ENCODE measurements around the gene SLC22A5. TPM values are rescaled to one million over a fixed set of nuclear protein-coding genes. Genes with fewer than 3 reads are reported as not detected.

SLC22A5 gene
- total and polyA plus RNA-seq, 2 donors (not counting 3 experiments of a cell fraction or from before 2014, with no cell fraction given): 3.6 to 9.3 TPM

DNA sequence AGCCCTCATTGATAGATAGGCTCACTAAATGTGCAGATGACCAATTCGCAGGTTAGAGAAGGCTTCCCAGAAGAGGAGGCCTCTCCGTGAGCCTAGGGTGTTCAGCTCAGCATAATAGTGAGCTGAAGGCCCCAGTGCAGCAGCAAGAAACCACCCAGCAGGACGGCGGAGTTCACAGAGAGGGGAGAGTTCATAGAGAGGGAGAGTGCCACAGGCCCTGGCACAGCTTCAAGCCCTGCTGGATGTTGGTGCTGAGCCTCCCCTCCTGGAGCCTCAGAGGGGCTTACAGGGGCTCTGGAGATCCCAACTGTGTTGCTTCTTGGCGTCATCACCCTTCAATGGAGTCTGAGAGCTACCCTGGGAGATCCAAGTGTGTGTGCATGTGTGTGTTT is 2.1 kb downstream of the SLC22A5 start:
- H3K4me2 ChIP-seq (ENCODE audit: insufficient read depth, low read length): no peak overlapping the region
- H3K4me3 ChIP-seq (replicated peaks in 1 of 3; ENCODE audit: insufficient read depth in 1 of 3, low read depth in 1 of 3, low read length in 3 of 3): no peak overlapping the region
- H3K9ac ChIP-seq (replicated peaks; ENCODE audit: extremely low read depth, insufficient read depth, low read length): no peak overlapping the region
- ChIA-PET CTCF (interaction anchor here (0.6 to 2.2 kb wide), 4 partner anchors 10 to 134 kb away, joined by 3 to 8 read pairs (median 4); no protein-coding TSS in a partner anchor), POLR2A (no interaction called here)
- H2AFZ ChIP-seq (ENCODE audit: low read depth, low read length): no peak overlapping the region
- H3K9me3 ChIP-seq (replicated peaks; ENCODE audit: control insufficient read depth, insufficient read depth, low read length): no peaks in the 10 kb centered on the region
- TF ChIP-seq FOS (IDR thresholded peaks at IDR 0.05; ENCODE audit: borderline replicate concordance, insufficient read depth, low read length): no peak
- TF ChIP-seq MYC (IDR thresholded peaks at IDR 0.05; ENCODE audit: low read depth, low read length): no peak
- TF ChIP-seq POLR2AphosphoS5 (IDR thresholded peaks at IDR 0.05; ENCODE audit: insufficient read depth, low read depth, low read length): no peak
- no peak for TF ChIP-seq EZH2 (IDR thresholded peaks at IDR 0.05; ENCODE audit: borderline replicate concordance, low read depth, low read length, severe bottlenecking)
- TF ChIP-seq, protein P1, sequence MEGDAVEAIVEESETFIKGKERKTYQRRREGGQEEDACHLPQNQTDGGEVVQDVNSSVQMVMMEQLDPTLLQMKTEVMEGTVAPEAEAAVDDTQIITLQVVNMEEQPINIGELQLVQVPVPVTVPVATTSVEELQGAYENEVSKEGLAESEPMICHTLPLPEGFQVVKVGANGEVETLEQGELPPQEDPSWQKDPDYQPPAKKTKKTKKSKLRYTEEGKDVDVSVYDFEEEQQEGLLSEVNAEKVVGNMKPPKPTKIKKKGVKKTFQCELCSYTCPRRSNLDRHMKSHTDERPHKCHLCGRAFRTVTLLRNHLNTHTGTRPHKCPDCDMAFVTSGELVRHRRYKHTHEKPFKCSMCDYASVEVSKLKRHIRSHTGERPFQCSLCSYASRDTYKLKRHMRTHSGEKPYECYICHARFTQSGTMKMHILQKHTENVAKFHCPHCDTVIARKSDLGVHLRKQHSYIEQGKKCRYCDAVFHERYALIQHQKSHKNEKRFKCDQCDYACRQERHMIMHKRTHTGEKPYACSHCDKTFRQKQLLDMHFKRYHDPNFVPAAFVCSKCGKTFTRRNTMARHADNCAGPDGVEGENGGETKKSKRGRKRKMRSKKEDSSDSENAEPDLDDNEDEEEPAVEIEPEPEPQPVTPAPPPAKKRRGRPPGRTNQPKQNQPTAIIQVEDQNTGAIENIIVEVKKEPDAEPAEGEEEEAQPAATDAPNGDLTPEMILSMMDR (IDR thresholded peaks at IDR 0.05; ENCODE audit: extremely low read depth in 1 of 2, insufficient read depth in 1 of 2, low read depth in 1 of 2, low read length in 2 of 2): no peak
- TF ChIP-seq, protein P2, sequence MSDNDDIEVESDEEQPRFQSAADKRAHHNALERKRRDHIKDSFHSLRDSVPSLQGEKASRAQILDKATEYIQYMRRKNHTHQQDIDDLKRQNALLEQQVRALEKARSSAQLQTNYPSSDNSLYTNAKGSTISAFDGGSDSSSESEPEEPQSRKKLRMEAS (IDR thresholded peaks at IDR 0.05; ENCODE audit: insufficient read depth, insufficient read length): no peak
- TF ChIP-seq GATA2 (IDR thresholded peaks at IDR 0.05; ENCODE audit: insufficient read depth, insufficient read length, low read depth, low read length): no peak
- TF ChIP-seq POLR2A (IDR thresholded peaks at IDR 0.05; ENCODE audit: low read depth, low read length): no peak
- TF ChIP-seq JUN (IDR thresholded peaks at IDR 0.05; ENCODE audit: borderline replicate concordance, insufficient read depth, insufficient read length, low read depth): no peak
- H3K9me1 ChIP-seq (replicated peaks; ENCODE audit: control insufficient read depth, extremely low read depth, insufficient read depth, low read length): no peaks in the 10 kb centered on the region
- peaks cover 5% of the 10 kb centered on the region for H3K4me1 ChIP-seq (ENCODE audit: control insufficient read depth, extremely low read depth, insufficient read depth, low read length)
- H4K20me1 ChIP-seq (replicated peaks; ENCODE audit: control insufficient read depth, extremely low read depth, insufficient read depth, low read length): no peaks in the 10 kb centered on the region
- DNase-seq (ENCODE audit: low read depth, low spot score) (no peak), FAIRE-seq (no peak)
- intact Hi-C loops (cut with micrococcal nuclease): no loop called here
- BruUV-seq (replicated peaks): no TSS peak
- H3K27ac ChIP-seq (ENCODE audit: insufficient read depth, low read depth, low read length): no peak overlapping the region
- H3K79me2 ChIP-seq (ENCODE audit: control insufficient read depth, insufficient read depth, low read length): no peaks in the 10 kb centered on the region
- no peaks in the 10 kb centered on the region for H3K36me3 ChIP-seq (ENCODE audit: control insufficient read depth in 2 of 2, extremely low read depth in 1 of 2, insufficient read depth in 2 of 2, low read length in 2 of 2)
- dilution Hi-C loops (cut with MboI; ENCODE audit: extremely low pct_ligation_motif_present, low sequenced_read_pairs): no loop called here
- no peaks in the 10 kb centered on the region for H3K27me3 ChIP-seq (ENCODE audit: control insufficient read depth in 2 of 2, insufficient read depth in 2 of 2, low read length in 2 of 2)
